Putamen (tissue), 1 donor: ENCODE measurements around the gene MRPL58.
A peak's percentile ranks its signal among the peaks of the same experiment; 100 is the strongest.
"Not testable (repeated sequence)": the region's sequence is repeated elsewhere in the genome, so short reads cannot be mapped to it uniquely, and the experiment has no call there.

Experiments
- DNase-seq: peaks from one replicate; pipeline ENCODE4 v3.0.0-alpha.2; 2016; ENCODE audit warnings: low spot score

MRPL58 gene

GRCh38 chr17:74987418-74987908 lies 25.0 kb upstream of the MRPL58 start, which contains the start of gene CDR2L:
Gene CDR2L (plus strand): TSS chr17:74987632. CDS start chr17:74988044, 412 bp downstream.
- peak; percentile 96 for DNase-seq

GRCh38 chr17:74987909-74988711 lies 24.4 kb upstream of the MRPL58 start:
- peak; percentile 80 for DNase-seq

- DNase-seq, result no peak
Observed at GRCh38 chr17:74990581-74991105, 21.8 kb upstream of the MRPL58 start.

GRCh38 chr17:74992223-74992622 lies 20.2 kb upstream of the MRPL58 start:
- DNase-seq, result no peak

- no peak for DNase-seq
Observed at GRCh38 chr17:74994440-74994839, 18.0 kb upstream of the MRPL58 start.

GRCh38 chr17:74995847-74996246 lies 16.6 kb upstream of the MRPL58 start:
- no peak for DNase-seq

GRCh38 chr17:74998783-74999182 lies 13.7 kb upstream of the MRPL58 start:
- DNase-seq, result no peak

GRCh38 chr17:74999523-74999922 lies 12.9 kb upstream of the MRPL58 start:
- DNase-seq, result no peak

- no peak for DNase-seq
Observed at GRCh38 chr17:75001915-75002843, 10.3 kb upstream of the MRPL58 start.

- DNase-seq, result no peak
Observed at GRCh38 chr17:75003070-75003956, 9.2 kb upstream of the MRPL58 start.

- DNase-seq, result no peak
Observed at GRCh38 chr17:75003957-75004355, 8.5 kb upstream of the MRPL58 start.

GRCh38 chr17:75004371-75004770 lies 8.1 kb upstream of the MRPL58 start:
- DNase-seq, result no peak

- no peak for DNase-seq
Observed at GRCh38 chr17:75005291-75005690, 7.2 kb upstream of the MRPL58 start.

- not testable (repeated sequence) for DNase-seq
Observed at GRCh38 chr17:75006084-75006483, 6.4 kb upstream of the MRPL58 start.

- DNase-seq, result no peak
Observed at GRCh38 chr17:75006653-75007052, 5.8 kb upstream of the MRPL58 start.

- no peak for DNase-seq
Observed at GRCh38 chr17:75008373-75008772, 4.1 kb upstream of the MRPL58 start.

- no peak for DNase-seq
Observed at GRCh38 chr17:75009139-75009724, 3.2 kb upstream of the MRPL58 start.

GRCh38 chr17:75010683-75011400 lies 1.6 kb upstream of the MRPL58 start:
- no peak for DNase-seq

- DNase-seq, result peak; percentile 71
Observed at GRCh38 chr17:75011401-75012095, 922 bp upstream of the MRPL58 start.

- no peak for DNase-seq
Observed at GRCh38 chr17:75012096-75012345, 449 bp upstream of the MRPL58 start.
